Activated naive CD4-positive, alpha-beta T cell treated with anti-CD3 and anti-CD28 coated beads, Interleukin-2, amount 10 ng/mL, durations not matched to agents 7 days and 5 days (primary cell): ENCODE measurements around the gene PLAAT5.
"Not testable (repeated sequence)": the region's sequence is repeated elsewhere in the genome, so short reads cannot be mapped to it uniquely, and the experiment has no call there.

ENCODE experiments used
- CTCF ChIA-PET: fragments of 350-600 bp; sonication (Branson Sonifier 250); formaldehyde crosslinking; loops from one replicate; lab custom pipeline; 2021; ENCODE audit warnings: antibody characterized with exemption; lab: Charles Lee
- DNase-seq: peaks from one replicate; pipeline ENCODE4 v3.0.0-alpha.2; 2020
- H3K27ac Mint-ChIP-seq: one replicate; pipeline ENCODE4 v1.8.0; 2021; ENCODE audit warnings: mild to moderate bottlenecking, moderate library complexity, mixed read lengths
- H3K27me3 Mint-ChIP-seq: one replicate; pipeline ENCODE4 v1.8.0; 2021; ENCODE audit warnings: mild to moderate bottlenecking, mixed read lengths
- H3K36me3 Mint-ChIP-seq: one replicate; pipeline ENCODE4 v1.8.0; 2021; ENCODE audit warnings: mixed read lengths
- H3K4me1 Mint-ChIP-seq: one replicate; pipeline ENCODE4 v1.8.0; 2021; ENCODE audit warnings: mixed read lengths
- H3K4me3 Mint-ChIP-seq: one replicate; pipeline ENCODE4 v1.8.0; 2021; ENCODE audit warnings: mild to moderate bottlenecking, moderate library complexity, mixed read lengths
- H3K9me3 Mint-ChIP-seq: one replicate; pipeline ENCODE4 v1.8.0; 2021; ENCODE audit warnings: mixed read lengths

PLAAT5 gene

DNA sequence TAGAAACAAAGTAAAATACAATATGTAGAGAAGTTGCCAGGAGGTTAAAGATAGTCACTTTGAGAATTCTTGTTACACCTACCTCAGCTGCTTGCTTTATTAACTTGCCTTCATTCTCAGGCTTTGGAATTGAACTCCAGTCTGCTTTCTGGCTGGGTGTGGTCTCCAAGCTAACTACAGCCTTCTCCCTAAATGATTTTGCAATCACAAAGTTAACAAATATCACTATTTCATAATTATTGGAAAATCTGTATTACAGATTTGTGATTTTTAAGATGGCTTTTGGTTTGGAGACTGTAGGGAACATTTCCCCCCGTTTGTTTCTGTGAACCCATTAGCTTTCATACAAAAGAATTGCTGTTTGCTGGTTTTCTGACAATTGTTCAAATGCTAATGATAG lies 2.2 kb downstream of the PLAAT5 start:
- no peak for DNase-seq
- Mint-ChIP-seq H3K9me3 (peaks cover 9% of the 10 kb centered on the region), H3K27me3 (peaks cover 70% of the 10 kb centered on the region), H3K4me3 (no peak overlapping the region), H3K4me1 (peaks cover 13% of the 10 kb centered on the region), H3K36me3 (no peaks in the 10 kb centered on the region), H3K27ac (no peak overlapping the region)
- CTCF ChIA-PET: interaction anchor here (1.3 to 1.9 kb wide), 2 partner anchors 9 to 147 kb away, joined by 5 to 9 read pairs; no protein-coding TSS in a partner anchor

DNA sequence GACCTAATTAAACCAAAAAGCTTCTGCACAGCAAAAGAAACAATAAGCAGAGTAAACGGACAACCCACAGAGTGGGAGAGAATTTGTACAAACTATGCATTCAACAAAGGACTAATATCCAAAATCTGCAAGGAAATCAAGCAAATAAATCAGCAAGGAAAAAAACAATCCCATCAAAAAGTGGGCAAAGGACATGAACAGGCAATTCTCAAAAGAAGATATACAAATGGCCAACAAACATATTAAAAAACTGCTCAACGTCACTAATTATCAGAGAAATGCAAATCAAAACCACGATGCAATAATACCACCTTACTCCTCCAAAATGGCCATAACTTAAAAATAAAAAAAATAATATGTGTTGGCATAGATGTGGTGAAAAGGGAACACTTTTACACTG lies 5.2 kb downstream of the PLAAT5 start:
- H3K27ac Mint-ChIP-seq: no peak overlapping the region
- CTCF ChIA-PET: no interaction called here
- no peak for DNase-seq
- H3K36me3 Mint-ChIP-seq: no peaks in the 10 kb centered on the region
- H3K27me3 Mint-ChIP-seq: peaks cover 61% of the 10 kb centered on the region
- H3K9me3 Mint-ChIP-seq: peaks cover 9% of the 10 kb centered on the region
- H3K4me3 Mint-ChIP-seq: no peak overlapping the region
- H3K4me1 Mint-ChIP-seq: no peaks in the 10 kb centered on the region

DNA sequence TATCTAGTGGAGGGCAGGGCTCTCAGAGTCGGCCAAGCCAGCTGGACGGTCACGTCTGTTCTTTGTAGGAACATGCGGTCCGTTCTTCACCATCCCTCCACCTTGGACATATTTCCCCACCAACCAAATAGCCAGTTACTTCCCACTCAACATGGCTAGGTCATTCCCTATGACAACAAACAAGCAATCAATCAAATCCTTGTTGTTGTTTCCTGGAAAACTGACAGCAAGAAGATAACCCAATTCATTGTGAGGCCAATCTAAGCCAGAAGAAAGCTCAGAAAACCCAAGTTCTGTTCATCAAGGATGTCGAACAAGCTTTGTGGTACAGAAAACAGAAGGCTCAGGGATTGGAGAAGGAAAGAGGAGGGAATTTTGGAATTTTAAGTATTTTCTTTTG lies 10.9 kb downstream of the PLAAT5 start:
- CTCF ChIA-PET: interaction anchor here (0.6 to 4.4 kb wide), 19 partner anchors 9 to 670 kb away, joined by 3 to 76 read pairs (median 3); partner anchors contain the start of gene LGALS12
- Mint-ChIP-seq H3K27me3 (peaks cover 35% of the 10 kb centered on the region), H3K27ac (no peak overlapping the region), H3K4me1 (no peaks in the 10 kb centered on the region), H3K4me3 (no peak overlapping the region), H3K9me3 (peaks cover 11% of the 10 kb centered on the region), H3K36me3 (no peaks in the 10 kb centered on the region)
- no peak for DNase-seq

- Mint-ChIP-seq H3K27me3 (peaks cover 26% of the 10 kb centered on the region), H3K4me1 (no peaks in the 10 kb centered on the region), H3K27ac (no peak overlapping the region), H3K9me3 (peaks cover 7% of the 10 kb centered on the region), H3K4me3 (no peak overlapping the region), H3K36me3 (no peaks in the 10 kb centered on the region)
- peak; percentile 66 for DNase-seq
- CTCF ChIA-PET: interaction anchor here (0.6 to 4.4 kb wide), 34 partner anchors 10 to 573 kb away, joined by 3 to 76 read pairs (median 4); partner anchors contain the start of genes LGALS12 and PLAAT4
Observed at GRCh38 chr11:63478896-63479295, 12.1 kb downstream of the PLAAT5 start.

DNA sequence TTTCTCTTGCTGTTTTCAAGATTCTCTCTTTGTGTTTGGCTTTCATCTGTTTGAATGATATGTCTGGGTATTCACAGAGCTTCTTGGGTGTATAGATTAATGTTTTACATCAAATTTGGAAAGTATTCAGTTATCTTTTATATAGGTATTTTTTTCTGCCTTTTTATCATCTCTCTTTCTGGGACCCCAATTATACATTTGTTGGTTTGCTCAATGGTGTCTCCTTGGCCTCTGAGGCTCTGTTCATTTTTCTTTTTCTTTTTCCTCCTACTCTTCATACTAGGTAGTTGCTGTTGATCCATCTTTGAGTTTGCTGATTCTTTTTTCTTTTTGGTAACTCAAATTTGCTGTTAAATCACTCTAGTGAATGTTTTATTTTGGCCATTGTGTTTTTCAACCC lies 14.3 kb downstream of the PLAAT5 start:
- H3K4me3 Mint-ChIP-seq: no peak overlapping the region
- no peaks in the 10 kb centered on the region for H3K4me1 Mint-ChIP-seq
- no peak overlapping the region for H3K27ac Mint-ChIP-seq
- CTCF ChIA-PET: no interaction called here
- no peaks in the 10 kb centered on the region for H3K36me3 Mint-ChIP-seq
- H3K27me3 Mint-ChIP-seq: peaks cover 17% of the 10 kb centered on the region
- peaks cover 7% of the 10 kb centered on the region for H3K9me3 Mint-ChIP-seq
- no peak for DNase-seq

- Mint-ChIP-seq H3K4me3 (no peak overlapping the region), H3K36me3 (no peaks in the 10 kb centered on the region), H3K9me3 (peaks cover 10% of the 10 kb centered on the region), H3K27ac (no peak overlapping the region), H3K27me3 (peaks cover 4% of the 10 kb centered on the region), H3K4me1 (no peaks in the 10 kb centered on the region)
- CTCF ChIA-PET: no interaction called here
- no peak for DNase-seq
Observed at GRCh38 chr11:63472372-63472771, 18.6 kb downstream of the PLAAT5 start.

GRCh38 chr11:63470311-63470710 lies 20.7 kb downstream of the PLAAT5 start:
- Mint-ChIP-seq H3K27ac (no peak overlapping the region), H3K4me3 (no peak overlapping the region), H3K27me3 (peaks cover 5% of the 10 kb centered on the region), H3K9me3 (peaks cover 3% of the 10 kb centered on the region), H3K4me1 (no peaks in the 10 kb centered on the region), H3K36me3 (no peaks in the 10 kb centered on the region)
- CTCF ChIA-PET: no interaction called here
- DNase-seq: no peak

DNA sequence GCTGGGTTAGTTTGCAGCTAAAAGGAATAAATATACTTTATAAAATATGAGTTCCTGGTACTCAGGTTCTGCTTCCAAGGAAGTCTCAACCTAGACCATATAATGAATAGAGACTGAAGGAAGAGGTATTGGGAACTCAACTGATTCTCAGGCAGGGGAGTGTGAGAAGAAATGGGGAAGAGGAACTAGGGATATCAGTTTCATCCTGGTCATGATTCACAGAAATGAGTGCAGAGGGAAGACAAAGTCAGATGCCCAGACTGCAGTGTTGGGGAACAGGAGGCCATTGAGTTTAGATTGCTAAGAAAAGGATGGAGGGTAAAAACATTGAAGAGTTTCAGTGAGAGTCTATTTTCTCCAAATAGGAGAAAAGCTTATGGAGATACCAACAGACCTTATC lies 28.8 kb downstream of the PLAAT5 start:
- H3K27ac Mint-ChIP-seq: no peak overlapping the region
- CTCF ChIA-PET: no interaction called here
- H3K27me3 Mint-ChIP-seq: peaks cover 32% of the 10 kb centered on the region
- H3K4me1 Mint-ChIP-seq: no peaks in the 10 kb centered on the region
- no peak overlapping the region for H3K4me3 Mint-ChIP-seq
- no peaks in the 10 kb centered on the region for H3K36me3 Mint-ChIP-seq
- DNase-seq: no peak
- H3K9me3 Mint-ChIP-seq: no peaks in the 10 kb centered on the region

DNA sequence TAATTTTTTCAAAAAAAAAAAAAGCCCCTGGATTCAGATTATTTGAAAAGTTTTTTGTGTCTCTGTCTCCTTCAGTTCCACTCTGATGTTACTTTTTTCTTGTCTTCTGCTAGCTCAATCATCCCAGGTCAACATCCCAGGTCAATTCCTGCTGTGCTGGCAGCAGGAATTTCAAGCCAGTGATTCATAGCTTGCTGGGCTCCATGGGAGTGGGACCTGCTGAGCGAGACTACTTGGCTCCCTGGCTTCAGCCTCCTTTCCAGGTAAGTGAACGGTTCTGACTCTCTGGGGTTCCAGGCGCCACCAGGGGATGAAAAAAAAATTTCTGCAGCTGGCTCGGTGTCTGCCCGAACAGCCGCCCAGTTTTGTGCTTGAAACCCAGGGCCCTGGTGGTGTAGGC lies 31.4 kb downstream of the PLAAT5 start:
- Mint-ChIP-seq H3K27me3 (peaks cover 31% of the 10 kb centered on the region), H3K27ac (no peak overlapping the region), H3K36me3 (no peaks in the 10 kb centered on the region), H3K4me1 (no peaks in the 10 kb centered on the region), H3K4me3 (no peak overlapping the region), H3K9me3 (no peaks in the 10 kb centered on the region)
- no peak for DNase-seq
- CTCF ChIA-PET: interaction anchor here (0.6 kb wide), 1 partner anchor 279 kb away, joined by 3 read pairs; no protein-coding TSS in a partner anchor

GRCh38 chr11:63448646-63449045 lies 42.3 kb downstream of the PLAAT5 start:
- Mint-ChIP-seq H3K4me1 (peaks cover 3% of the 10 kb centered on the region), H3K36me3 (no peaks in the 10 kb centered on the region), H3K9me3 (no peaks in the 10 kb centered on the region), H3K27me3 (peaks cover 13% of the 10 kb centered on the region), H3K27ac (no peak overlapping the region), H3K4me3 (no peak overlapping the region)
- no peak for DNase-seq
- CTCF ChIA-PET: no interaction called here

- peaks cover 4% of the 10 kb centered on the region for H3K27me3 Mint-ChIP-seq
- CTCF ChIA-PET: no interaction called here
- H3K4me3 Mint-ChIP-seq: no peak overlapping the region
- no peak for DNase-seq
- no peaks in the 10 kb centered on the region for H3K36me3 Mint-ChIP-seq
- no peak overlapping the region for H3K27ac Mint-ChIP-seq
- peaks cover 3% of the 10 kb centered on the region for H3K4me1 Mint-ChIP-seq
- no peaks in the 10 kb centered on the region for H3K9me3 Mint-ChIP-seq
Observed at GRCh38 chr11:63445720-63446119, 45.2 kb downstream of the PLAAT5 start.

DNA sequence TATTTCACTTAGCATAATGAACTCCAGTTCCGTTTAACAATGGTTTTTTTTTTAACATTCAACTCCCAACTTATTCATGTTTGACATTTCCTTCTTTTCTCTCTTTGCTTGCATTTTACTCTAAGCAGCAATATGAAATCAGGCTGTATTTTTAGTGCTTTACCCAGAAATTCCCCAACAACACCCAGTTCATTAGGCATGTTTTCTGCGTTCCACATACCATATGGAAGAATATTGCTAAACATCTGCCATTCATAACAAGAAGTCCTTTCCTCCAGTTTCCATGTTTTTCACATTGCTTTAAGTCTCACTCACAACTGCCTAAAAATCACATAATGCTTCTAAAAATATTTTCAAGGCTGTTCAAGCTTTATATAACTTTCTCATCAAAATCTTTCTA lies 45.8 kb downstream of the PLAAT5 start:
- Mint-ChIP-seq H3K9me3 (no peaks in the 10 kb centered on the region), H3K4me3 (no peak overlapping the region), H3K4me1 (peaks cover 3% of the 10 kb centered on the region), H3K27ac (no peak overlapping the region), H3K36me3 (no peaks in the 10 kb centered on the region), H3K27me3 (no peaks in the 10 kb centered on the region)
- CTCF ChIA-PET: no interaction called here
- no peak for DNase-seq

- H3K4me1 Mint-ChIP-seq: peaks cover 3% of the 10 kb centered on the region
- CTCF ChIA-PET: interaction anchor here (1.0 kb wide), 1 partner anchor 192 kb away, joined by 3 read pairs; no protein-coding TSS in a partner anchor
- no peak overlapping the region for H3K4me3 Mint-ChIP-seq
- H3K36me3 Mint-ChIP-seq: no peaks in the 10 kb centered on the region
- no peak overlapping the region for H3K27ac Mint-ChIP-seq
- no peak for DNase-seq
- H3K27me3 Mint-ChIP-seq: no peaks in the 10 kb centered on the region
- no peaks in the 10 kb centered on the region for H3K9me3 Mint-ChIP-seq
Observed at GRCh38 chr11:63444160-63444559, 46.8 kb downstream of the PLAAT5 start.

- H3K36me3 Mint-ChIP-seq: no peaks in the 10 kb centered on the region
- peaks cover 3% of the 10 kb centered on the region for H3K4me1 Mint-ChIP-seq
- DNase-seq: no peak
- no peak overlapping the region for H3K27ac Mint-ChIP-seq
- no peaks in the 10 kb centered on the region for H3K27me3 Mint-ChIP-seq
- no peaks in the 10 kb centered on the region for H3K9me3 Mint-ChIP-seq
- CTCF ChIA-PET: interaction anchor here (1.0 kb wide), 1 partner anchor 192 kb away, joined by 3 read pairs; no protein-coding TSS in a partner anchor
- no peak overlapping the region for H3K4me3 Mint-ChIP-seq
Observed at GRCh38 chr11:63443714-63444113, 47.3 kb downstream of the PLAAT5 start.

DNA sequence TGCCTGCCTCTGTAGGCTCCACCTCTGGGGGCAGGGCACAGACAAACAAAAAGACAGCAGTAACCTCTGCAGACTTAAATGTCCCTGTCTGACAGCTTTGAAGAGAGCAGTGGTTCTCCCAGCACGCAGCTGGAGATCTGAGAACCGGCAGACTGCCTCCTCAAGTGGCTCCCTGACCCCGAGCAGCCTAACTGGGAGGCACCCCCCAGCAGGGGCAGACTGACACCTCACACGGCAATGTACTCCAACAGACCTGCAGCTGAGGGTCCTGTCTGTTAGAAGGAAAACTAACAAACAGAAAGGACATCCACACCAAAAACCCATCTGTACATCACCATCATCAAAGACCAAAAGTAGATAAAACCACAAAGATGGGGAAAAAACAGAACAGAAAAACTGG lies 55.1 kb downstream of the PLAAT5 start:
- H3K4me1 Mint-ChIP-seq, H3K9me3 Mint-ChIP-seq, DNase-seq, H3K36me3 Mint-ChIP-seq, H3K27ac Mint-ChIP-seq, H3K4me3 Mint-ChIP-seq, CTCF ChIA-PET: not testable (repeated sequence)
- peaks cover 14% of the 10 kb centered on the region for H3K27me3 Mint-ChIP-seq
